KMS-11 (cell line): Measurements from ENCODE around the gene APBA2.

Experiments
- H2AFZ ChIP-seq: fragments of 200-600 bp; sonication (generic); 2 replicates; pipeline ENCODE4 v1.6.1; 2016; ENCODE audit warnings: antibody characterized with exemption, mixed run types, low read depth
- H3K27ac ChIP-seq: fragments of 200-600 bp; sonication (generic); 2 replicates; pipeline ENCODE4 v1.6.1; 2016; ENCODE audit warnings: mild to moderate bottlenecking, mixed run types
- H3K27me3 ChIP-seq: fragments of 200-600 bp; sonication (generic); 2 replicates; pipeline ENCODE4 v1.6.1; 2017; ENCODE audit warnings: mild to moderate bottlenecking, low read depth, mixed run types, moderate library complexity; ENCODE audit not compliant: insufficient read depth
- H3K36me3 ChIP-seq: fragments of 200-600 bp; sonication (generic); 2 replicates; pipeline ENCODE4 v1.6.1; 2017; ENCODE audit warnings: mild to moderate bottlenecking, mixed run types; ENCODE audit not compliant: insufficient read depth
- H3K4me1 ChIP-seq: fragments of 200-600 bp; sonication (generic); 2 replicates; pipeline ENCODE4 v1.6.1; 2016; ENCODE audit warnings: mild to moderate bottlenecking, low read depth, mixed run types; ENCODE audit not compliant: poor library complexity, severe bottlenecking
- H3K4me2 ChIP-seq: fragments of 200-600 bp; sonication (generic); 2 replicates; pipeline ENCODE4 v1.7.0; 2016; ENCODE audit warnings: mild to moderate bottlenecking, mixed run types
- H3K4me3 ChIP-seq: fragments of 200-600 bp; sonication (generic); IDR thresholded peaks from 2 replicates; pipeline ENCODE4 v1.6.1; 2017; ENCODE audit warnings: low read depth, low read length, mixed read lengths; ENCODE audit not compliant: insufficient read depth
- H3K79me2 ChIP-seq: fragments of 200-600 bp; sonication (generic); 2 replicates; pipeline ENCODE4 v1.6.1; 2016; ENCODE audit warnings: low read depth, mixed run types; ENCODE audit not compliant: insufficient read depth
- H3K9ac ChIP-seq: fragments of 200-600 bp; sonication (generic); 2 replicates; pipeline ENCODE4 v1.6.1; 2016; ENCODE audit warnings: mild to moderate bottlenecking, mixed run types
- H4K20me1 ChIP-seq: fragments of 200-600 bp; sonication (generic); 2 replicates; pipeline ENCODE4 v1.6.1; 2016; ENCODE audit warnings: mild to moderate bottlenecking, mixed run types; ENCODE audit not compliant: insufficient read depth
- CTCF ChIP-seq: fragments of 200-600 bp; sonication (generic); conservative IDR thresholded peaks from 2 replicates; pipeline ENCODE4 v1.6.1; 2017; ENCODE audit warnings: low read depth, mild to moderate bottlenecking, antibody characterized with exemption, low read length, moderate library complexity, mixed read lengths

Gene APBA2

GRCh38 chr15:28943146-28943545 is 57.4 kb downstream of the APBA2 start:
- Histone ChIP-seq H3K79me2 (no peaks in the 10 kb centered on the region), H3K4me1 (peaks cover 6% of the 10 kb centered on the region), H3K4me3 (no peak overlapping the region), H3K36me3 (no peaks in the 10 kb centered on the region), H3K4me2 (no peak overlapping the region), H3K9ac (no peak overlapping the region), H3K27ac (no peak overlapping the region), H3K27me3 (no peaks in the 10 kb centered on the region), H4K20me1 (no peaks in the 10 kb centered on the region), H2AFZ (no peak overlapping the region)
- no peak for TF ChIP-seq CTCF

GRCh38 chr15:28943611-28944230 is 57.9 kb downstream of the APBA2 start:
- TF ChIP-seq CTCF: no peak

GRCh38 chr15:28944286-28944685 is 58.5 kb downstream of the APBA2 start:
- Histone ChIP-seq H3K27ac (no peak overlapping the region), H2AFZ (no peak overlapping the region), H3K27me3 (no peaks in the 10 kb centered on the region), H3K36me3 (no peaks in the 10 kb centered on the region), H3K9ac (no peak overlapping the region), H3K79me2 (no peaks in the 10 kb centered on the region), H3K4me1 (no peaks in the 10 kb centered on the region), H3K4me2 (no peak overlapping the region), H3K4me3 (no peak overlapping the region), H4K20me1 (no peaks in the 10 kb centered on the region)
- no peak for TF ChIP-seq CTCF

More at GRCh38 chr15:28943611-28944230, 57.9 kb downstream of the APBA2 start:
- H3K9ac ChIP-seq: no peak overlapping the region
- no peak overlapping the region for H2AFZ ChIP-seq
- H3K27ac ChIP-seq: no peak overlapping the region
- no peak overlapping the region for H3K4me3 ChIP-seq
- H4K20me1 ChIP-seq: no peaks in the 10 kb centered on the region
- no peaks in the 10 kb centered on the region for H3K79me2 ChIP-seq
- peaks cover under 1% of the 10 kb centered on the region for H3K4me1 ChIP-seq
- H3K27me3 ChIP-seq: no peaks in the 10 kb centered on the region
- no peak overlapping the region for H3K4me2 ChIP-seq
- no peaks in the 10 kb centered on the region for H3K36me3 ChIP-seq

GRCh38 chr15:28944696-28945300 is 59.0 kb downstream of the APBA2 start:
- Histone ChIP-seq H3K4me2 (no peak overlapping the region), H3K79me2 (no peaks in the 10 kb centered on the region), H2AFZ (no peak overlapping the region), H3K36me3 (no peaks in the 10 kb centered on the region), H4K20me1 (no peaks in the 10 kb centered on the region), H3K4me1 (no peaks in the 10 kb centered on the region), H3K27me3 (no peaks in the 10 kb centered on the region), H3K4me3 (no peak overlapping the region), H3K9ac (no peak overlapping the region), H3K27ac (no peak overlapping the region)
- TF ChIP-seq CTCF: no peak
